Panc1 (cell line): ENCODE measurements around the gene ISLR2.

Experiments
- POLR2AphosphoS5 ChIP-seq: IDR thresholded peaks from 2 replicates; pipeline ENCODE4 v1.6.1; 2012; ENCODE audit warnings: mild to moderate bottlenecking, low read depth, low read length, moderate library complexity
- SIN3A ChIP-seq: IDR thresholded peaks from 2 replicates; pipeline ENCODE4 v1.6.1; 2012; ENCODE audit warnings: low read depth, mild to moderate bottlenecking, low read length, moderate library complexity, borderline replicate concordance; ENCODE audit not compliant: insufficient read depth
- TF ChIP-seq, protein P1 (sequence below): fragments of 450-650 bp; IDR thresholded peaks from 2 replicates; pipeline ENCODE4 v1.5.1; 2017; ENCODE audit warnings: mild to moderate bottlenecking
- TF ChIP-seq, protein P2 (sequence below), 2 experiments: IDR thresholded peaks; 2 replicates each; pipeline ENCODE4 v1.6.1; 2011 to 2012; ENCODE audit warnings: low read depth in 2 of 2, control low read depth in 1 of 2, low read length in 1 of 2, mild to moderate bottlenecking in 1 of 2, moderate library complexity in 1 of 2; ENCODE audit not compliant: insufficient read depth in 1 of 2

DNA sequence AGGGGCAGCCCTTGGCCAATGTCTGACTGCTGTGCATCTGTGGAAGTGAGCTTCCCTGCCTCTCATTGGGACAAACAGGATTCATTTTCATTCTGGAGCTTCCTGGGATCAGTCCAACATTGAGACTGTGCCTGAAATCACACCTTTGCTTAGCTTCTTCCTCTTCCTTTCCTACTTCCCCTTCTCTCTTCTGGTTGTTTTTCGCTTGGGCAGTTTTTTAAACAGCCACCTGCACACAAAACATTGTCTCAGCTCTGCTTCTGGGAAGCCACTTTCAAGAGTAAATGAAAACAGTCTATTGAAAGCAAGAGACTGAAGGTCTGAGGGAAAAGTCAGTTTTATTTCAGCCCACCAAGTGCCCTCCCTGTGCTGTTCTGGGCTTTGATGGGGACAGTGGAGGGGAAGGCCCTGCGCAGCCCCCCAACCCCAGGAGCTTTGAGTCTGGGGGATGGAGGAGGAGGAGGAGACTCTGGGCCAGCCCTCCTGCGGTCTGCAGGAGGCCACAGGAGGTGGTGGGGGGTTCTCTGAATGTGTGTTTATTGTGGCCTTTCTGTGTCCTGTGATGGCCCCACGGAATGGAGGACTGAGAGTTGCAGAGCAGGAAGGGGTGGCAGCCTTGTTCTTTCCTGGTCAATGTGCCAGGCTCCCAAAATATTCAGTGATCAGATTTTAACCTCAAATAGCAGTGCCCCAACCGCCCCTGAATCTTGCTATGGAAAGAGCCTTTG is 7.8 kb upstream of the ISLR2 start:
- no peak for TF ChIP-seq POLR2AphosphoS5
- TF ChIP-seq, protein P1, sequence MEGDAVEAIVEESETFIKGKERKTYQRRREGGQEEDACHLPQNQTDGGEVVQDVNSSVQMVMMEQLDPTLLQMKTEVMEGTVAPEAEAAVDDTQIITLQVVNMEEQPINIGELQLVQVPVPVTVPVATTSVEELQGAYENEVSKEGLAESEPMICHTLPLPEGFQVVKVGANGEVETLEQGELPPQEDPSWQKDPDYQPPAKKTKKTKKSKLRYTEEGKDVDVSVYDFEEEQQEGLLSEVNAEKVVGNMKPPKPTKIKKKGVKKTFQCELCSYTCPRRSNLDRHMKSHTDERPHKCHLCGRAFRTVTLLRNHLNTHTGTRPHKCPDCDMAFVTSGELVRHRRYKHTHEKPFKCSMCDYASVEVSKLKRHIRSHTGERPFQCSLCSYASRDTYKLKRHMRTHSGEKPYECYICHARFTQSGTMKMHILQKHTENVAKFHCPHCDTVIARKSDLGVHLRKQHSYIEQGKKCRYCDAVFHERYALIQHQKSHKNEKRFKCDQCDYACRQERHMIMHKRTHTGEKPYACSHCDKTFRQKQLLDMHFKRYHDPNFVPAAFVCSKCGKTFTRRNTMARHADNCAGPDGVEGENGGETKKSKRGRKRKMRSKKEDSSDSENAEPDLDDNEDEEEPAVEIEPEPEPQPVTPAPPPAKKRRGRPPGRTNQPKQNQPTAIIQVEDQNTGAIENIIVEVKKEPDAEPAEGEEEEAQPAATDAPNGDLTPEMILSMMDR: no peak
- TF ChIP-seq SIN3A: no peak
- TF ChIP-seq, protein P2, sequence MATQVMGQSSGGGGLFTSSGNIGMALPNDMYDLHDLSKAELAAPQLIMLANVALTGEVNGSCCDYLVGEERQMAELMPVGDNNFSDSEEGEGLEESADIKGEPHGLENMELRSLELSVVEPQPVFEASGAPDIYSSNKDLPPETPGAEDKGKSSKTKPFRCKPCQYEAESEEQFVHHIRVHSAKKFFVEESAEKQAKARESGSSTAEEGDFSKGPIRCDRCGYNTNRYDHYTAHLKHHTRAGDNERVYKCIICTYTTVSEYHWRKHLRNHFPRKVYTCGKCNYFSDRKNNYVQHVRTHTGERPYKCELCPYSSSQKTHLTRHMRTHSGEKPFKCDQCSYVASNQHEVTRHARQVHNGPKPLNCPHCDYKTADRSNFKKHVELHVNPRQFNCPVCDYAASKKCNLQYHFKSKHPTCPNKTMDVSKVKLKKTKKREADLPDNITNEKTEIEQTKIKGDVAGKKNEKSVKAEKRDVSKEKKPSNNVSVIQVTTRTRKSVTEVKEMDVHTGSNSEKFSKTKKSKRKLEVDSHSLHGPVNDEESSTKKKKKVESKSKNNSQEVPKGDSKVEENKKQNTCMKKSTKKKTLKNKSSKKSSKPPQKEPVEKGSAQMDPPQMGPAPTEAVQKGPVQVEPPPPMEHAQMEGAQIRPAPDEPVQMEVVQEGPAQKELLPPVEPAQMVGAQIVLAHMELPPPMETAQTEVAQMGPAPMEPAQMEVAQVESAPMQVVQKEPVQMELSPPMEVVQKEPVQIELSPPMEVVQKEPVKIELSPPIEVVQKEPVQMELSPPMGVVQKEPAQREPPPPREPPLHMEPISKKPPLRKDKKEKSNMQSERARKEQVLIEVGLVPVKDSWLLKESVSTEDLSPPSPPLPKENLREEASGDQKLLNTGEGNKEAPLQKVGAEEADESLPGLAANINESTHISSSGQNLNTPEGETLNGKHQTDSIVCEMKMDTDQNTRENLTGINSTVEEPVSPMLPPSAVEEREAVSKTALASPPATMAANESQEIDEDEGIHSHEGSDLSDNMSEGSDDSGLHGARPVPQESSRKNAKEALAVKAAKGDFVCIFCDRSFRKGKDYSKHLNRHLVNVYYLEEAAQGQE (IDR thresholded peaks at IDR 0.05; ENCODE audit: insufficient read depth in 1 of 2, low read depth in 2 of 2, low read length in 1 of 2): no peak
